ENCODE results near the gene TMEM43.

DNA sequence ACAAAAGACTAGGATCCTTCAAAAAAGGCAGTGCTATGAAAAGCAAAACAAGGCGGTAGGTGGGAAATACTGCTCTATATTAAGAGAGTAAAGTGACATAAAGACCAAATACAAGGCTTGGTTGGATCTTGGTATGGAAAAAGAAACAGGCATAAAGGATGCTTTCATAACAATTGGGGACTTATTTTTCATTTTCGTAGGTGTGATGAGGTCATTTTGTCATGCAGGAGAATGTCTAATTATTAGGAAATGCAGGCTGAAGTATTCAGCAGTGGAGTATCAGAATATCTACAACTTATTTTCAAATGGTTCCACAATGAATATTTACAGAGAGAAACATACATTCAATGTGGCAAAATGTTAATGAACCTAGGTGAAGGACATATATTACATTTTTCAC lies 44.6 kb downstream of the TMEM43 start:
- TF ChIP-seq ATF3 (IDR thresholded peaks at IDR 0.05) = no peak
- no peak for TF ChIP-seq ZNF274 (IDR thresholded peaks at IDR 0.05; ENCODE audit: low read depth, low read length)
- TF ChIP-seq POLR2A (IDR thresholded peaks at IDR 0.05; ENCODE audit: borderline replicate concordance, extremely low read depth, insufficient read depth, insufficient read length) = no peak
- no peak for TF ChIP-seq CTCF (IDR thresholded peaks at IDR 0.05 in 2 of 3, conservative IDR thresholded peaks at IDR 0.05 in 1 of 3; ENCODE audit: borderline replicate concordance in 1 of 3, insufficient read depth in 1 of 3, low read depth in 2 of 3, low read length in 2 of 3)
- no peak for TF ChIP-seq SP1 (IDR thresholded peaks at IDR 0.05; ENCODE audit: low read depth)
